22Rv1 (cell line): ENCODE data around the gene VPS35.
"Not testable (repeated sequence)": the region's sequence is repeated elsewhere in the genome, so short reads cannot be mapped to it uniquely, and the experiment has no call there.

Experiments
- H3K27ac ChIP-seq: fragments of 450-650 bp; 2 replicates; pipeline ENCODE4 v1.5.1; 2017
- ZFX ChIP-seq: fragments of 450-650 bp; IDR thresholded peaks from 2 replicates; pipeline ENCODE4 v1.6.1; 2017; ENCODE audit warnings: antibody characterized with exemption, borderline replicate concordance
- TF ChIP-seq, protein P1 (sequence below): fragments of 450-650 bp; IDR thresholded peaks from 2 replicates; pipeline ENCODE4 v1.5.1; 2017; ENCODE audit warnings: mild to moderate bottlenecking

VPS35 gene

DNA sequence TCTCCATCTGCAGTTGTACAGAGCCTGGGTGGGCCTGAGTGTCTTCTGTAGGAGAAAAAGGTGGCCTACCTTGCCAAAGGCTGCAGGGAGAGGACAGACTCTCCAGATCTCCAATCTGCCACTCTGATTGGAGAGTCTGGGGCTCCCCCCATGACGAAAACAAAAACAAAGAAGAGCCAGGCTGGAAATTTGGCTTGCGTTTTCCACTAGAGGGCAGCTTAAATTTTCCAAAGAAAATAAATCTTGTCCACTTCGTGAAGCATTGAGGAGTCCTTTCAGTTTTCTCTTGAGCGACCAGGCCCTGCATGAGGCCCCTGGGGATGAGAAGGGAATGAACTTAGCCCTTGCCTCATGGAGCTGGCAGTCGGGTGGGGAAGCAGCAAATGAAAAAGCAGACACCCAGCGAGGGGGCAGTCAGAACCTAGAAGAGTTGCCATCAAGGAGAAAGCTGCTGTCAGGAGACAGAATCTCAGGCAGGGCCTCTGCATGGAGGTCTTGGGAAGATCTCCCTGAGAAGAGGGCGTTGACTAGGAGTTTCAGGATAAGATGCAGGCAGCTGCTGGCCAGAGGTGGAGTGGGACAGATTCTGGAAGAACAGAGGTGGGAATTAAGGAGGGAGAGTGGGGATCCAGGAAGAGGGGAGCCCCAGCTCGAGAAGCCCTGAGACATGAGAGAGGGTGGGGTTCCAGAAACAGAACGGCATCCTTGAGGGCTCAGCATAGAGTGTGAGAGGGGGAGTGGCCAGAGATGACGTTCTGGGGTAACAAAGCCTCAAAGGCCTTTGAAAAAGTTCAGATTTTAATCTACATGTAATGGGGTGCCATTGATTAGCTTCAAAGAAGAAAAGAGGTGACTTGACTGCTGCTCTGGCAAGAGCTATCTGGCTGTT lies 59.4 kb downstream of the VPS35 start:
- TF ChIP-seq, protein P1, sequence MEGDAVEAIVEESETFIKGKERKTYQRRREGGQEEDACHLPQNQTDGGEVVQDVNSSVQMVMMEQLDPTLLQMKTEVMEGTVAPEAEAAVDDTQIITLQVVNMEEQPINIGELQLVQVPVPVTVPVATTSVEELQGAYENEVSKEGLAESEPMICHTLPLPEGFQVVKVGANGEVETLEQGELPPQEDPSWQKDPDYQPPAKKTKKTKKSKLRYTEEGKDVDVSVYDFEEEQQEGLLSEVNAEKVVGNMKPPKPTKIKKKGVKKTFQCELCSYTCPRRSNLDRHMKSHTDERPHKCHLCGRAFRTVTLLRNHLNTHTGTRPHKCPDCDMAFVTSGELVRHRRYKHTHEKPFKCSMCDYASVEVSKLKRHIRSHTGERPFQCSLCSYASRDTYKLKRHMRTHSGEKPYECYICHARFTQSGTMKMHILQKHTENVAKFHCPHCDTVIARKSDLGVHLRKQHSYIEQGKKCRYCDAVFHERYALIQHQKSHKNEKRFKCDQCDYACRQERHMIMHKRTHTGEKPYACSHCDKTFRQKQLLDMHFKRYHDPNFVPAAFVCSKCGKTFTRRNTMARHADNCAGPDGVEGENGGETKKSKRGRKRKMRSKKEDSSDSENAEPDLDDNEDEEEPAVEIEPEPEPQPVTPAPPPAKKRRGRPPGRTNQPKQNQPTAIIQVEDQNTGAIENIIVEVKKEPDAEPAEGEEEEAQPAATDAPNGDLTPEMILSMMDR: peak; percentile 54
- no peak for TF ChIP-seq ZFX
- no peak overlapping the region for H3K27ac ChIP-seq

DNA sequence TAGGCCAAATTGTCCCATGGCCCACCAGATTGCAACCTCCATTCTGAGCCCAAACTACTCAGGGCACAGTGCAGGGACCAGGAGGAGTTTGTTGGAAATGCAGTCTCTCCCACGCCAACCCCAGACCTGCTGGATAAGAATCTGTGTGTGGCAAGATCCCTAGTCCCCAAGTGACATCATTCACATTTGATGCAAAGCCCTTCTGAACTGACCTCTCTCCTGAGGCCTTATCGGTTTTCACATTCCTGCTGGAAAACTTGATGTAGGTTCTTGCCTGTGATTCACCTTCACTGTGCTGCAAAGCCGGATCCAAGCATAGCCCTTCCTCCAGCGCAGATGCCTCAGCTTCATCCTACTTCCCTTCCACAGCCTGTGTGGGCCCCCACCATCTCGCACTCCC lies 61.2 kb downstream of the VPS35 start:
- TF ChIP-seq, protein P1: no peak
- no peak for TF ChIP-seq ZFX
- H3K27ac ChIP-seq: no peak overlapping the region

DNA sequence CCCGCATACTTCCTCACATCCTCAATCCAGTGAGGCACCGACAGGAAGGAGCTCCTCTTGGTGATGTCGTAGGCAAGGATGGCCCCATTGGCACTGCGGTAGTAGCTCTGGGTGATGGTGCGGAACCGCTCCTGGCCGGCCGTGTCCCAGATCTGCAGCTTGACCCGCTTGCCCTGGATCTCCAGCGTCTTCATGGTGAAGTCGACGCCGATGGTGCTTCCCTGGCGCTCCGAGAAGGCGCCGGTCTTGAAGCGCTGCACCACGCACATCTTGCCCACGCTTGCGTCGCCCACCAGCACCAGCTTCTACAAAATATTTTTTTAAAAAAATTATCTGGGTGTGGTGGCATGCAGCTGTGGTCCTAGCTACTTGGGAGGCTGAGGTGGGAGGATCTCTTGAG lies 62.3 kb downstream of the VPS35 start:
- not testable (repeated sequence) for H3K27ac ChIP-seq

DNA sequence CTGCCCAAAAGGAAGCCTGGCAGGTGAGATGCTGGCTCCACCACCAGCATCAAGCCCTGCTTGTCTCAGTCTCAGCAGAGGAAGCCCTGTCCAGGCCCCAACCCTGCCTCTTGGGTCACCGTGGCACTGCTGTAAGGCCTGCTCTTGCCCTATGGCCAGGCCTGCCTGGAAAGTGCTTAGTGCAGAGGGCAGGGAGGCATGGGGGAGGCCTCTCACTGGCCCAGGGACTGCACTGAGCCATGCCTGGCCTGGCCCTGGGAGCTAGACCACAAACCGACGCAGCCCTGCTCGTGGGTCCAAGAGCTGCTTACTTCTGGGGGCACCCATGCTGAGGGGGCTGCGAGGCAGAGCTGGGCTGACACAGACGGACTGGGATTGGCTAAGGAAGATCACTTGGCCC lies 64.1 kb downstream of the VPS35 start:
- not testable (repeated sequence) for H3K27ac ChIP-seq

DNA sequence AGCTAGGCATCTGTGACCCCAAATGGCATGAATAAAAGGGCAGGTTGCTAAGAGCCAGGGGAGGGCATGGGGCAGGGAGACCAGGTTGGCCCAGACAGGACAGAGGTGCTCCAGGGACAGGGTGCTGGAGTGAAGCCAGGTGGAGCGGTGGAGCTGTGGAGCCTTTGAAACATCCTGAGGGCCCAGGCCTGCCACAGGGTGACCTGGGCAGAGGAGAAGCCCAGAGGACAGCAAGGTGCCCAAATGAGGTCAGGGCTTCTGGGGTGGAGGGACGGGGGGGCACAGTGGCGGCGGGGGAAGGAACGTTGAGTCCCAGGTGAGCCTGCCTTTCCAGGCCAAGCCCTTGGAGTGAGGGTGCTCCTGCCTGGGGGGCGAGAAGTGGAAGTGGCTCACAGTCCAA lies 65.3 kb downstream of the VPS35 start:
- H3K27ac ChIP-seq: not testable (repeated sequence)

DNA sequence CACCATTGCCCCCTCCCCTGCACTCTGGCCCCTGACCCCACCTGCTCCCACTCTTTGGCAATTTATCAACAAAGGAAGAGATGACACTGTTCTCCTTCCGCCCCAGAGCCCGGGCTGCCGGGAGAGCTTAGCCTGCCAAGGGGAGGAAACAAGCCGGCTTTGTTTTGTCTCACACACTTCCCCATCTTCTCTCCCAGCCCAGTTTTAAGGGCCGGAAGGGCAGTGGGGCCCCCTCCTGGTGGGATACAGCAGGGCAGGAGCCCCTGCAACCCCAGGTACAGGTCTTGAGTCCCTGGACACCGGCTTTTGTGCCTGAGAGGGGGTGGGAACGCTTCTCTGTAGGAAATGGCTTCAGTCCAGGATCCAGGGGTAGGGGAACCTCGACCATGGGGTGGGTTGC lies 65.7 kb downstream of the VPS35 start:
- not testable (repeated sequence) for H3K27ac ChIP-seq

DNA sequence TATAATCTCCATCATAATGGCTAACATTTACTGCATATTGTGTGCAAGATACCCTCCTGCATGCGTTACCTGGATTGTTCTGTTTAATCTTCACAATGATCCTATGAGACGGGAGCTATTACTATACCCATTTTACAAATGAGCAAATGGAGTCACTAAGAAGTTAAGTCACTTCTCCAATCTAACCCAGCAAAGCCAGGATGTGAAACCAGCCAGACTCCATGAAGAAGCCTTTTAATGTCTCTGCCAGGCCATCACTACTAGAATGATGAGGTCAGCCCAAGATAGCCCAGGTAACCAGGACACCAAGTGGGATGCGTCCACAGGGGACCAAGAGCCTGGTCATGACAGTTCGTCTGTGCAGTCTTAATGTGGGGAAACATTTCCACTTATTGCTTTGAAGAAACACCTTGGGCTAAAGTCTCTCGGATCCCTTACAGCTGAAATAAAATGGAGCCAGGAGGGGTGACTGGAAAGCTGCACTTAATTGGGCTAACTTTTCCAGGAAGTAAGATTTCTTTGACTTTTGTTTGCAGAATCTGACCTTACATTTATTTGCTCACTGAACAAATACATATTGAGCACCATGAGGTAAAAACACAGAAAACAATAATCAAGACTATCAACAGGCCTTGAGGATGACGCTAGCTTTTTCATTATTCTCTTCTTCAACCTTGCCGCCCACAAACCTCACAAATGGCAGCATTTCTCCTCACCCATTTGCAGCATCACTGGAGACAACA lies 66.9 kb downstream of the VPS35 start:
- TF ChIP-seq, protein P1: no peak
- TF ChIP-seq ZFX: no peak
- H3K27ac ChIP-seq: no peak overlapping the region

DNA sequence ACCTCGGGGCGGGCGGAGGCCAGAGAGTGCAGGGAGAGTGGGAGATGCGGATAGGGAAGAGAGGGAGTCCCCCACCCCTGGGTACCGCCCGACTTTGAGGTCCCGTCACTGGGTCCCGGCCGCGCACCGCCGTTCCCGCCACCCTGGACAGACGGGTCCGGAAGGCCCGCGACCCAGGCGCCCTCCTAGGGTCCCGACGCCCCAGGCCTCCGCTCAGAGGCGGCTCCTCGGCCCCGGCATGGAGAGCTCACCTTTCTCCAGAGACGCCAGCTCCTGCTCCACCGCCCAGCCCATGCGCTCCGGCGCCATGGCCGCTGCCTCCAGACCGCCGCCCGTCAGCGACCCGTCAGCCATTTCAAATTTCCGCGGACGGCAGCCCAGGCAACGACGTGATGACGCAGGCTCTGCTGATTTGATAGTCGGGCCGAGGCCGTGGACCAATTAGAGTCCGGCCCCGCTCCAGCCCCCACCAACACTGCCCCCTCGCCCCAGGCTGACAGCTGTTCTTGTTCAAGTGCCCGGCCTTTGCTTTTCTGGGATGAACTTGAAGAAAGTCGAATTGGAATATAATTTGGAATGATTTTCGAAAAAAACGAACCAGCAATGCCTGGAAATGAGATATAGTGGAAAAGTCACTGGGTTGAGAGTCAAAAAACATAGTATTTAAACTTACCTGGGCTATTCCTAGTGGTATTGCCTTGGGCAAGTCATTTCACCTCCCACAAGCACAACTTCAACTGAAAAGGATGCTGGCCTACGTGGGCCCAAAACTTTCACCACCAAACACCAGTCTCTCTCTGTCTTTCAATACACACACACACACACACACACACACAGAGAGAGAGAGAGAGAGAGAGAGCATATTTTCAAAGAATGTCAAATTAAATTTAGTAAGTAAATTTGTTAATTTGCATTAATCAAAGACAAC lies 67.7 kb downstream of the VPS35 start, which contains the start of gene SHCBP1:
TSS of gene SHCBP1 (minus strand) at position 374 of the 928 bp plus-strand sequence. CDS start at position 354, 20 bp downstream.
- TF ChIP-seq, protein P1: no peak
- TF ChIP-seq ZFX: no peak
- H3K27ac ChIP-seq: peak within 1 kb of the TSS; percentile 69
